ENCODE results near the gene TXLNB.

Gene TXLNB

GRCh38 chr6:139291813-139292619, at the start of gene TXLNB:
Gene TXLNB, minus strand, starts transcription at chr6:139291998. Its CDS starts 3,099 bp downstream, at chr6:139288899.
- no peak for DNase-seq (ENCODE audit: low spot score)

- DNase-seq (ENCODE audit: low spot score) = no peak
These were observed 49.3 kb upstream of the TXLNB start for GRCh38 chr6:139341060-139341459.

GRCh38 chr6:139338795-139339194, 47.0 kb upstream of the TXLNB start:
- DNase-seq (ENCODE audit: low spot score) = no peak

DNA sequence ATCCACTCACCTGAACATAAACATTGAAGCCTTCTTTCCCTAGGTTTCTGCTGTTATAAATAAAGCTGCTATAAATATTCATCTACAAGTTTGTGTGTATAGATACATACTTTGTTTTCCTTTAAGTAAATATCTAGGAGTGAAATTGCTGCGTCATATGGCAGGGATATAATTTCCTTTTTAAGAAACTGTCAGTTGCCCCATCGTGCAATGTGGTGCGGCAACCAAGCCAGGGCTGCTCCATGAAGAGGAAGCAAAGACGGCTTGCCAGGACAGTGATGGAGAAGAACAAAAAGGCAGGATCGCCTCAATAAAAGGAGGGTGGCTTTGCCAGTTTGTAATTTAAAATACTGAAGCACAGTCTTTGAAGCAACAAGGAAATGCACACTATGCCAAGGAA, 46.0 kb upstream of the TXLNB start:
- DNase-seq (ENCODE audit: low spot score) = no peak

- DNase-seq (ENCODE audit: low spot score) = no peak
These were observed 45.2 kb upstream of the TXLNB start for GRCh38 chr6:139337001-139337400.

DNA sequence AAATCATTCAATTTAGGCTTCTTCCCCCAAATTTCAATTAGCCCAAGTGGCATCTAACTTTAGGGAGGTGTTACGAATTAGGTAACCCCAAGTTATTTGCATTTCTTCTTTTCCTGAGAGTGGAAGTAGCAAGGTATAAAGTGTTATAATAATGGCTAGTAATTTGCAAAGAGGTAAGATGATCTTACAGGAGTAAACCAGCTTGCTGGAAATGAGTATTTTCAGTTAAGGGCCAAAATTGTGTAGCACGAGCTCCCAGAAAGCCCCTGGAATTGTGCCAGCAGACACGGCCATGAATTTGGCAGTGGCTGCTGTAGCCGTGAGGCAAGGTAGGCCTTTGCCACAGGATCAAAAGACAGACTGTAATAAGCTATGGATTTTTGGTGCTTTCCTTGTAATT, 44.7 kb upstream of the TXLNB start:
- no peak for DNase-seq (ENCODE audit: low spot score)

- no peak for DNase-seq (ENCODE audit: low spot score)
These were observed 43.8 kb upstream of the TXLNB start for GRCh38 chr6:139335447-139336210.

DNA sequence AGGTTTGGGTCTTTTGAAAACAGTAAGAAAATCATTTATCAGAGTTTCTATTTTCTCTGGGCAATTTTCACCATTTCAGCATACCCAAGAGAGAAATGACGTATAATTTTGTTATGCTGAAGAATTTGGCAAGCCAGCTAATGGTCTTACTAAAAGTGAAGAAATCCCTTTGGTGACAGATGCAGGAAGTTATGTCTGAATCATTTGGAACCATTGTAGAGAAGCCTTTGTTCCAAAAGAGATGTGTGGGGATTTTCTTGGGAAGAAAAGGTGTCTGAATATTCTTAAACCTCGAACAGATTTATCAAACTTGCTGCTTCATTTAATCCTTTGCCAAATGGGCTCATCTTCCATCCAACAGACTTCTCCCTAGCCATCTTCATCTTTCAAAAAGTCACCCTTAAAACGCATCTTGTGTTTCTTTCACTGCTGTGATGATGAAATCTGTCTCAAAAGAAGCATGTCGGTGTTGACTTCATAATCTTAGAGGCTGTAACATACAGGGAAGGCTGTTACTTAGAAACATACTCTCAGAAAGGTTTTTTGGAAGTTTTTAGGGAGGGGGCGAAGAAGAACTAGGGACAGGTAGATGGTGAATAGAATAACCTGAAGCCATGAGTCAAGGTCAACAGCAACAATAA, 43.1 kb upstream of the TXLNB start:
- peak; percentile 60 for DNase-seq (ENCODE audit: low spot score)

DNA sequence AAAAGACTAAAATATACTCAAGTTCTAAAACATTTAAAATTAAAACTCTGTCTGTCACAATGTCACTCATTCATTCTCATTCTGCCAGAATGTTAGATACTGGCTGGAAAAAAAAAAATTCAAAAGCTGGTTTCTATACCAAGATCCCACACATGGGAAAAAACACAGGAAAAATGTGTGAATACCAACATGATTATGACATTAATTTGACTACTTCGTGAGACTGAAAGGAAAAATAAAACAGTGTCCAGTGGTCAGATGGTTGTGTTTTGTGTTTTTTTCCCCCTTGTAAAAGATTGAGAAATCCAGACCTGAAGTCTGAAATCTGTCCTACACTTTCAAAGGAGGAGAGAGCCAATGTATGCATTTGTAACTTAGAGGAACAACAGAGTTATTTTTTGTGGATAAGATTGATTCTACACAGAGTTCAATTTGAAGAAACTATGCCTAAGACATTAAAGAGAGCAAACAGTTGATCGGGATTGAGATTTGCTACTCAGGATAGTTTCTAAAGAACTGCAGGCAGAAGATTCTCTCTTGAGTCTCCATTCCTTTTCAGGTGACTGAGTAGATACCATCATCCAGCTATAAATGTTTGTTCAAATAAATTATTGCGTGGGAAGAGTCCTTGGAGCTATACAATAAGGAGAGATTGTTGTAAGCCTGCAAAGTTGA, 39.2 kb upstream of the TXLNB start:
- no peak for DNase-seq (ENCODE audit: low spot score)

DNA sequence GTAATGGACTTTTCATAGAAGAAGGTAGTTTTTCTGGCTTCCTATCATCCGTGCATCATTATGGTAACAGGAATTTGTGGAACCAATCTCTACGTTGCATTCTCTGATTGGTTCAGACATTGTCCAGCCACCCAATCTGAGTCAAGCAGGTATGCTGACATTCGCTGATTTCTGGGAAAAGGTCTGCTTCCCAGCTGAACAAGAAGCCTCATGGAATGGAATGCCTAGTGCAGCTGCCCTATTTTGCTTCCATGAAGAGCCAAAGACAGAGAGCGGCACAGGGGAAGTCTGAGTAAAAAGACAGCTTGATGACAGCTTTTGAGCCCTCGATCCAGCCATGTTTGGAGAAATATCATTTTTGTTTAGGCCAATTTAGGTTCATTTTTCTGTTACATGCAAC, 38.5 kb upstream of the TXLNB start:
- no peak for DNase-seq (ENCODE audit: low spot score)

DNA sequence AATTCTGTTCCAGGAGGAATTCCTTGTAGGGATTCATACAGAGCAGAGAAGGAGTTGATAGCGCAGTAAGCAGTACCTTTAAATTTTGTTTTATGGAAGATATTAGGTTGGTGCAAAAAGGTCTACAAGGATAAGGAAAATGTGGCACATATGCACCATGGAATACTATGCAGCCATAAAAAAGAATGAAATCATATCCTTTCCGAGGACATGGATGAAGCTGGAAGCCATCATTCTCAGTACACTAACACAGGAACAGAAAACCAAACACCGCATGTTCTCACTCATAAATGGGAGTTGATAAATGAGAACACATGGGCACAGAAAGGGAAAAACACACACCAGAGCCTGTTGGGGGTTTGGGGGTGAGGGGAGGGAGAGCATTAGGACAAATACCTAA, 37.4 kb upstream of the TXLNB start:
- no peak for DNase-seq (ENCODE audit: low spot score)

DNA sequence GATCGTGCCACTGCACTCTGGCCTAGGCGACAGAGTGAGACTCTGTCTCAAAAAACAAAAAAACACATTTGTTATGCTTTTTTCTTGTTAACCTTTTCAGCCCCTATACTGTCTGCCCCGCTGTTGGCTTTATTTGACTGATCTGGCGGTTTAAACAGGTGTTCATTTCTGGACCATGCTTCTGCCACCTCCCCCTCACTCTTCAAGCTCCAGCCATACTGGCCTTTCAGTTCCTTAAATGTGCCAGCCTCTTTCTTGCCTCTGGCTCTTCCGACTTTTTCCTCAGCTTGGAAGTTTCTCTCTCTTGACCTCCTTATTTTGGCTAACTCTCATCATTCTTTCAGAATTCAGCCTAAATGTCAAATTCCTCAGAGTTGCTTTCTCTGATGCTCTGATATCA, 35.2 kb upstream of the TXLNB start:
- no peak for DNase-seq (ENCODE audit: low spot score)

DNA sequence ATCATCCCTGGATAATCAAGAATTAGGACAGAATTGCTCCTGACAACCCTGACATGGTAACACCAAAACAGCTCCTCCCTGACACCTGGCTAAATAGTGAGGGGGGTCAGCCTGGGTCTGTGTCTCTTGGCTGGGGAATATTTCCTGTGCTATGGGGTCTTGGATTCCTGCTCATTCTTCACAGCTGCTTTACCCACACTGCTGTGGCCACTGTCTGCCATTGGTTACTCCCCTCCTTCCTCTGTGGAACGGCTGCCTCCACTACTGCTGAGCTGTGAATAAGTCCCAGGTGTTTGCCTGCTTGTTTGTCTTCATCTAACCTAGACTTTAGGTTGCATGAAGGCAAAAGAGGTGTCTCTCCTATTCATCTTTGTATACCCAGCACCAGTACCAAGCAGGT, 33.9 kb upstream of the TXLNB start:
- no peak for DNase-seq (ENCODE audit: low spot score)

- no peak for DNase-seq (ENCODE audit: low spot score)
These were observed 33.3 kb upstream of the TXLNB start for GRCh38 chr6:139325125-139325524.

- no peak for DNase-seq (ENCODE audit: low spot score)
These were observed 32.4 kb upstream of the TXLNB start for GRCh38 chr6:139324301-139324555.

GRCh38 chr6:139323511-139324300, 31.9 kb upstream of the TXLNB start:
- DNase-seq (ENCODE audit: low spot score) = no peak

GRCh38 chr6:139320081-139320480, 28.3 kb upstream of the TXLNB start:
- no peak for DNase-seq (ENCODE audit: low spot score)

DNA sequence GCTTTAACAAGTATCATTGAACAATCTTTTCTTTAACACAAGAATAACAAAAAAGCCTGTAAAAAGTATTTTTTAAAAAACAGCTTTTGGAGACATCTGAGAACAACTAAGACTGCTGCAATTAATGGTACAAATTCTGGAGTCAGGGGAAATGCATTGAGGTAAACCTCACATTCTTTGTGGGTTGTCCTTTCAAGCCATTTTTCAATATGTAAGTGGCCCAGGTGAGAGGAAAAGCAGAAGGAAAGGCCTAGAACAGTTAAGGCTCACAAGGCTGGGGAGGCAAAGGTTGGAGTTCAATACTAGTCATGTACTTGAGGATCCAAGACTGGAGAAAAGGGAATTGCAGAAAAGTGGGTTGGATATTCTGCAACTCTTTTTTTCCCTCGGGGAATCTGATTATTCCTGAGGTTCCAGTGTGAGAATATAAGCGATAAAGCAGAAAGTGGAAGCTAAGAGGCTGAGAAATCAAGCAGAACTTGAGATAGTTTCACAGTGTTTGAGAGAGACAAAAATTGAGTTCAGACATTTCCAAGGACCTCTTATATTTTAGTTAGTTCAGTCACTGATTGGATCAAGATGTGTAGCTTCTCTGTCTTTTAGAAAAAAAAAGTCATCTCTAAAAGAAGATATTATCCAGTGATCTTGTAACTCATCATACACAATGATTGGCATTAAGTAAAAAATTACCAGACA, 25.0 kb upstream of the TXLNB start:
- no peak for DNase-seq (ENCODE audit: low spot score)

- DNase-seq (ENCODE audit: low spot score) = no peak
These were observed 22.2 kb upstream of the TXLNB start for GRCh38 chr6:139313784-139314545.

DNA sequence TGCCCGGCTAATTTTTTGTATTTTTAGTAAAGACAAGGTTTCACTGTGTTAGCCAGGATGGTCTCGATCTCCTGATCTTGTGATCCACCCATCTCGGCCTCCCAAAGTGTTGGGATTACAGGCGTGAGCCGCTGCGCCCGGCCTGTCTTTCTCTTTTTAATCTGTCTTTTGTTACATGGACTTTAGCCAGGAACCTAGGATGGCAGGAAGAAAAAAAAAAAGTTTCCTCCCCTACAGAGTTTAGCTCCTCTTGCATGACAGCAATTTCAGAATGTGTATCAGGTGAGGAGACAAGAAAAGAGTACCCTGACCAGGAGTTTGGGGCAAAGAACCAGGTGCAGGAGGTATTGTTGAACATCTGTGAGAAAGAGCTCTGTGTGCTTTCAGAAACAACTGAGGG, 21.4 kb upstream of the TXLNB start:
- no peak for DNase-seq (ENCODE audit: low spot score)

DNA sequence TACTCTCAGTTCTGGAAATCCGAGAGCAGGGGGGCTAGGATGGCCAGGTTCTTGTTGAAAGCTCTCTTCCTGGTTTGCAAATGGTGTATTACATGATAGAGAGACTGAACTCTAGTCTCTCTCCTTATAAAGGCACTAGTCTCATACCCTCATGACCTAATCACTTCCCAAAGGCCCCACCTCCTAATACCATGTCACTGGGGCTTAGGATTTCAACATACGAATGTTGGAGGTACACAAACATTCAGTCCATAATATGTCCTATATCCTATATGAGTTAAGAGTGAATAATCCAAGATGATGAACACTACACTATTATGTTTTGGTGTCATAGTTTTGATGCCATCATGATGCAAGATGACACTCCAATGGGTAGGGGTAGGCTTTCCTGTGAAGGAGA, 20.0 kb upstream of the TXLNB start:
- no peak for DNase-seq (ENCODE audit: low spot score)
